Immature natural killer cell (primary cell): ENCODE results near the gene CIAPIN1. TPM values are rescaled to one million over a fixed set of nuclear protein-coding genes. Genes with fewer than 3 reads are reported as not detected.

Experiments used
- DNase-seq, 3 donors: peaks; one replicate each; pipeline ENCODE4 v3.0.0; 2022; ENCODE audit warnings: mixed read lengths in 1 of 3
- H3K27ac Mint-ChIP-seq, 6 donors: one replicate each; pipeline ENCODE4 v1.8.0; 2020; ENCODE audit warnings: mixed read lengths in 6 of 6, mild to moderate bottlenecking in 5 of 6, inconsistent platforms in 4 of 6, moderate library complexity in 3 of 6
- H3K27me3 Mint-ChIP-seq, 3 donors: one replicate each; pipeline ENCODE4 v1.8.0; 2020 to 2021; ENCODE audit warnings: low read depth in 3 of 3, mild to moderate bottlenecking in 3 of 3, mixed read lengths in 3 of 3, moderate library complexity in 3 of 3, inconsistent platforms in 1 of 3
- H3K36me3 Mint-ChIP-seq, 3 donors: one replicate each; pipeline ENCODE4 v1.8.0; 2020; ENCODE audit warnings: mixed read lengths in 3 of 3, inconsistent platforms in 2 of 3, mild to moderate bottlenecking in 2 of 3
- H3K4me1 Mint-ChIP-seq, 2 donors: one replicate each; pipeline ENCODE4 v1.8.0; 2020; ENCODE audit warnings: inconsistent platforms in 2 of 2, mild to moderate bottlenecking in 2 of 2, mixed read lengths in 2 of 2, moderate library complexity in 1 of 2
- H3K4me3 Mint-ChIP-seq, 5 donors: one replicate each; pipeline ENCODE4 v1.8.0; 2020; ENCODE audit warnings: mild to moderate bottlenecking in 5 of 5, mixed read lengths in 5 of 5, inconsistent platforms in 3 of 5, moderate library complexity in 3 of 5
- H3K9me3 Mint-ChIP-seq, 6 donors: one replicate each; pipeline ENCODE4 v1.8.0; 2020; ENCODE audit warnings: mild to moderate bottlenecking in 6 of 6, mixed read lengths in 6 of 6, inconsistent platforms in 4 of 6, moderate library complexity in 3 of 6
- polyA plus RNA-seq, 3 donors: library from polyadenylated mRNA; unstranded; fragments of 300-500 nt; fragmentation: Illumina TruSeq; gene quantifications; one replicate each; pipeline ENCODE4 v1.2.3, GENCODE V29; 2021

CIAPIN1 gene
- polyA plus RNA-seq, 3 donors from 2014 or later = 65.9 to 98.5 (median 68.3) TPM

- H3K4me3 Mint-ChIP-seq = no peak overlapping the region
- no peak overlapping the region for H3K27ac Mint-ChIP-seq
- peaks cover 0 to 4% (median 1%) of the 10 kb centered on the region in 3 donors for H3K27me3 Mint-ChIP-seq
- DNase-seq = no peak
- peaks cover 25 to 30% of the 10 kb centered on the region in 2 donors for H3K4me1 Mint-ChIP-seq
- no peaks in the 10 kb centered on the region for H3K36me3 Mint-ChIP-seq
- no peaks in the 10 kb centered on the region for H3K9me3 Mint-ChIP-seq
These were observed 33.6 kb upstream of the CIAPIN1 start for GRCh38 chr16:57480754-57481230.

DNA sequence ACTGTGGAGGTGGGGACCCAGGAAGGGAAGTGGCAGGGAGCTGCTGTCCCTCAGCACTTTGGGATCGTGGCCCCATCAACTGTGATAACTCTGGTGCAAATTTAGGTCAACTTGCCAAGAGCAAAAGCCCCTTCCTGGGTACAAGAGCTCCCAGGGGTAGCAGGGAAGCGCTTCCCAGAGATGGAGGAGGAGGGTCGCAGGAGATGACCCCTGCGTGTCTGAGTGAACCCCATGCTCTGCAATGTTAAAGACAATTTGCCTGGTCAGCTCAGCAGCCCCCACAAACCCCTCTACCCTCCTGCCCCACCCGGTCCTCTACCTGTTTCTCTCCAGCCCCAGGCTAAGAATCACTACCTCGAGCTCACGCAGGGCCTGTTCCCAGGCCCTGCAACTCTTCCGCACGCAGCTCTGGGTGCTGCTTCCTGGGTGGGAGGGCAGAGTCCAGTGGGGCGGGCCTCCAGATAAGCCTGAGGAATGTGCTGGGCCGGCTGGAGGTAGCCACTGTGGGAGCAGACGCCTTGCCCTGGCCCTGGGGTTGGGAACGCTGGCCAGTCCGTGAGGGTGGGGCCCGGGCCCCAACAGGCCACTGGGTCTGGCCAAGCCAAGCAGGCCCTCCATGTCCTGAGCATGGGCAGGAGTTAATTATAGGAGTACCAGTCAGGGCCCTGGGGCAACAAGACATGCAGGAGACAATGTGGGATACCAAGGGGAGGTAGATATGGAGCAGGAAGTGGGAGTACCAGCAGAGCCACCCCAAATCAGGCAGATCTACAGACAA, 33.0 kb upstream of the CIAPIN1 start:
- H3K9me3 Mint-ChIP-seq = no peaks in the 10 kb centered on the region
- no peak overlapping the region for H3K27ac Mint-ChIP-seq
- H3K27me3 Mint-ChIP-seq = peaks cover 0 to 4% (median 1%) of the 10 kb centered on the region in 3 donors
- no peak overlapping the region for H3K4me3 Mint-ChIP-seq
- H3K36me3 Mint-ChIP-seq = no peaks in the 10 kb centered on the region
- no peak for DNase-seq
- H3K4me1 Mint-ChIP-seq = peaks cover 21 to 24% of the 10 kb centered on the region in 2 donors

GRCh38 chr16:57479205-57479975, 32.2 kb upstream of the CIAPIN1 start:
- Mint-ChIP-seq H3K36me3 (no peaks in the 10 kb centered on the region), H3K9me3 (no peaks in the 10 kb centered on the region), H3K4me3 (peak overlapping the region; percentile 45 to 71 (median 56)), H3K27me3 (peaks cover 0 to 4% (median 1%) of the 10 kb centered on the region in 3 donors), H3K4me1 (peaks cover 22 to 24% of the 10 kb centered on the region in 2 donors), H3K27ac (peak overlapping the region in 2 of 6 donors; percentile 57 to 67)
- DNase-seq = no peak

DNA sequence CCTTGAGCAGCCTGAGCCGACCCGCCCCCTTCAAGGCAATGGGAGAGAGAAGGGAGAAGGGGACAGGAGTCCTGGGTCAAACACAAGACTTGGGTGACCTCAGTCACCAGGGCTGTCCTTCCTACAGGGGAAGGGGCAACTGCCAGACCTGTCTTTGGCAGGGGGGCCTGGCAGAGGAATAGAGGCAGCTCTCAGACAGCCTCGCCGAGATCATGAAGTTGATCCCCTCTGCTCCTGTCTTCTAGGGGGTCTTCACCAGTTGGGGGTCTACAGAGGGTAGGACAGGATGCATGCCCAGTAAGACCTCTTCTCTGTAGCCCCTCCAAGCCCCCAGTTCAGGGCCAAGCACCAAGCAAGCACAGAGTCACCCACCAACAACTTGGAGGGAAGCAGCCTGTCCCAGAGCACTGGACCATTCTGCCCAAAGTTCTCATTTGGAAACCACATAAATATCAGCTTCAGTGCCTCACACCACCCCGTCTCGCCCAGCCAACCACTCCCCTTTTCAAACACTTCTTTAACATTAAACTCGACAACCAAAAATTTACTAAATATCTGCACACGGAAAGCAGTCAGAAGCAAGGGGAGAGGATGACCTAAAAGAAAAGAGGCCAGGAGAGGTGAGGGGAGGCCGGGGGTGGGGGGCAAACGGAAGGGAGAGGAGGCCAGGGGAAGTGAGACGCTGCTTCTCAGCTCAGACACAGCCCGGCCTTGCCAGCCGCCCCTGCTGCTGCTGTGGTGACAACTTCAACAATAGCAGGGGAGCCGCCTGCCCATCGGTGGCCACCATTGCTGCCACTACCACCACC, 31.4 kb upstream of the CIAPIN1 start:
- H3K36me3 Mint-ChIP-seq = no peaks in the 10 kb centered on the region
- H3K4me1 Mint-ChIP-seq = peaks cover 20 to 24% of the 10 kb centered on the region in 2 donors
- H3K9me3 Mint-ChIP-seq = no peaks in the 10 kb centered on the region
- H3K27me3 Mint-ChIP-seq = peaks cover 0 to 4% (median 1%) of the 10 kb centered on the region in 3 donors
- peak overlapping the region; percentile 10 to 72 (median 47) for H3K4me3 Mint-ChIP-seq
- DNase-seq = no peak
- peak overlapping the region in 4 of 6 donors; percentile 6 to 32 (median 18) for H3K27ac Mint-ChIP-seq

GRCh38 chr16:57477531-57478202, 30.5 kb upstream of the CIAPIN1 start:
- peaks cover 0 to 4% (median 1%) of the 10 kb centered on the region in 3 donors for H3K27me3 Mint-ChIP-seq
- H3K27ac Mint-ChIP-seq = no peak overlapping the region
- no peak overlapping the region for H3K4me3 Mint-ChIP-seq
- no peaks in the 10 kb centered on the region for H3K9me3 Mint-ChIP-seq
- no peak for DNase-seq
- peaks cover 20 to 24% of the 10 kb centered on the region in 2 donors for H3K4me1 Mint-ChIP-seq
- H3K36me3 Mint-ChIP-seq = no peaks in the 10 kb centered on the region

DNA sequence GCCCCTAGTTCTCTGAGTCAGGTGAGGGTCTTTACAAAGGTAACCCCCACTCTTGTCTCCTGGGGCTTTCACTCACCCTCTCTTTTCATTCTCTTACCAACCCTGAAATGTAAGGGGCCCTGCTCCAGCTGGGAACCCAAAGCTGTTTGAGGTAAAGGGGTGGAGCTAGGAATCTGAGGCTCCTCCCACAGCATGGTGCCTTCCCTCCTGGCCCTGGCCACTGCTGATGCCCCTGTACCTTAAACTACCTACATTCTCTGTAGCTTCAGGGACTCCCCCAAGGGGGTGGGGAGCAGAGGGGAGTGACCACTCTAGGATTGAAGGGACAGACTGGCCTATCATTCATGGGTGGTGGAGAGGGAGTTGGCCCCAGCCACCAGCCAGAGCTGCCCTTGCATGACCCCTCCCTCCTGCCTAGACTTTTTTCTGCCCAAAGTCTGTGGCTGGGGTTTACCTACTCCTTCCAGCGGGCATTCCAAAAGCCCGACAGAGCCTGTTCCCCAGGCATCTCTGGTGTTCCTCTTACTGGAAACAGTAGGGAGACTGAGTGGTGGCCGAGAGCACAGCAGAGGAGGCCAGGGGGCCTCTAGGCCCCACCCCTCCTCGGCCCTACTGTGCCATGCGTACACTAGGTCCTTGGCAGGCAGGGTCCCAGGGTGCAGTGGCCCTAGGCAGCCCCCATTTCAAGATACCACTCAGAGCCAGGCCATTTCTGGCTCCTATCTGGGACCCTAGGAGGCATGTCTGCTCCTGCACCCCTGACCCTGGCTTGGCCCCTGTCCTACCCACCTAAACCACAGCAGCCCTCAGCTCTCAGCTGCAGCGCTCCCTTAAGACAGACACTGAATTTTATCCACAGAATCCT, 29.6 kb upstream of the CIAPIN1 start:
- peaks cover 0 to 2% (median 1%) of the 10 kb centered on the region in 3 donors for H3K27me3 Mint-ChIP-seq
- H3K36me3 Mint-ChIP-seq = peaks cover 0 to 4% (median 0%) of the 10 kb centered on the region in 3 donors
- DNase-seq = no peak
- no peak overlapping the region for H3K27ac Mint-ChIP-seq
- peaks cover 20 to 28% of the 10 kb centered on the region in 2 donors for H3K4me1 Mint-ChIP-seq
- no peak overlapping the region for H3K4me3 Mint-ChIP-seq
- no peaks in the 10 kb centered on the region for H3K9me3 Mint-ChIP-seq

GRCh38 chr16:57475711-57476339, 28.6 kb upstream of the CIAPIN1 start:
- Mint-ChIP-seq H3K27ac (no peak overlapping the region), H3K4me1 (peaks cover 20 to 28% of the 10 kb centered on the region in 2 donors), H3K4me3 (peak overlapping the region in 2 of 5 donors; percentile 2 to 7), H3K27me3 (peaks cover 0 to 2% (median 1%) of the 10 kb centered on the region in 3 donors), H3K9me3 (no peaks in the 10 kb centered on the region), H3K36me3 (peaks cover 0 to 9% (median 0%) of the 10 kb centered on the region in 3 donors)
- peak; percentile 59 to 71 (median 63) for DNase-seq

DNA sequence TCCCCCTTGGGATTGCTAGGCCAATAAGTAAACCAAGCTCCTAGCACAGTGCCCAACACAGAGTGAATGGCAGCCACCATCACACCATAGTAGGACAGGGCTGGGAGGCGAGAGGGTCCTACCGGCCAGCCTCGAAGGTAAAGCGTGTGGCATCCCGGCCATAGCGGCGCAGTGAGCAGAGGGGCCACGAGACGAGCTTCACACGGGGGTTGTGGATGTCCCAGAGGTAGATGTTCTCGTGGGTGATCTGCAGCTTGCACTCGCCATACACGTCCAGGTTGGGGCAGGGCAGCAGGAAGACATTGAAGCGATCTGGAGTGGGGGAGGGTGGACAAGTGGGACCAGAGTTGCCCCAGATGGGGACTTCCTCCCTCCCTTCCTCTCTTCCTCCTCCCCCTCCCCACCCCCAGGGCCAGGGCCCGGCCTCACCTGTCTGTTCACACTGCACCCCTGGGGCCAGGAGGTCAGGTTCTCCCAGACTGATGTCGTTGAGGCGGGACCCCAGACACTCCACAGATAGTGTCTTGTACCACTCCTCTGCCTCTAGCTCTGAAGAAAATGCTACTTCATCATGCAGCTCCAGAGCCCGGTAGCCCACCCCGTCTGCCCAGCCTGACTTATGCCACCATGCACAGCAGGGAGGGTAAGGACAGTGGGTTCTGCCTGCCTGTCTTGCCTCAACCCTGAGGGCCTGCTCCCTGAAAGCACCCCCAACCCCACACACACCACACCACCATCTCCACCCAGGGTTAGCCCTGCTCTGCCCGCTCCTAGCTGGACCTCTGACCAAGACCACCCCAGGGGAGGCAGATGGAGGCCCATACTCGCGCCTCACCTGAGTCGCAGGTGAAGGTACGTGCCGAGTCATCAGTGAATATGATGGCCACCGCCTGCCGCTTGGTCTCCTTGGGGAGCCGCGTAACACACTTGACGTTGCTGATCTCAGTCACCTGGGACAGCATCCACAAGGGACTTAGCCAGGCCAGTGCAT, 27.8 kb upstream of the CIAPIN1 start:
- Mint-ChIP-seq H3K9me3 (no peaks in the 10 kb centered on the region), H3K27me3 (peaks cover 0 to 2% (median 1%) of the 10 kb centered on the region in 3 donors), H3K4me1 (peaks cover 20 to 28% of the 10 kb centered on the region in 2 donors), H3K36me3 (peaks cover 0 to 11% (median 0%) of the 10 kb centered on the region in 3 donors), H3K4me3 (no peak overlapping the region), H3K27ac (peak overlapping the region in 1 of 6 donors; percentile 45)
- DNase-seq = no peak

DNA sequence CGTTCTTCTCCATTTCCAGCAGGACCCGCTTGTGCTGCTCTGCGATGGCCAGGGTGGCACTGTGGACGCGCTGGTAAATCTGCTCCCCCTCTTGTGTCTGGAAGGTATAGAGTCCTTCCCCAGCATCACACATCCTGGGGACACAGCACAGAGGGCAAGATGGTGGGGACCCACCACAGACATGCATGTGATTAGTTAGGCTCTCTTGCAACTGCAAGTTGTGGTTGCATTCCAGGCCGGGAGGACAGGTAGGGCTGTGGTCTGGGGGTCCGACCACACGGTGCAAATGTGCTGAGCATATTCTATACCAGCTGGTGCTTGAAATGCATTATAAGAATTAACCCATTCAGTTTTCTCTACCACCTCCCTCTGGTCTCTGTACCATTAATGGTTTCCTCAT, 26.7 kb upstream of the CIAPIN1 start:
- no peak for DNase-seq
- Mint-ChIP-seq H3K4me1 (peaks cover 15 to 19% of the 10 kb centered on the region in 2 donors), H3K27me3 (peaks cover 0 to 2% (median 1%) of the 10 kb centered on the region in 3 donors), H3K9me3 (no peaks in the 10 kb centered on the region), H3K36me3 (peaks cover 0 to 18% (median 0%) of the 10 kb centered on the region in 3 donors), H3K4me3 (no peak overlapping the region), H3K27ac (no peak overlapping the region)

GRCh38 chr16:57473176-57473840, 26.1 kb upstream of the CIAPIN1 start:
- peaks cover 0 to 2% (median 1%) of the 10 kb centered on the region in 3 donors for H3K27me3 Mint-ChIP-seq
- no peak for DNase-seq
- H3K27ac Mint-ChIP-seq = no peak overlapping the region

More at GRCh38 chr16:57473176-57473840, 26.1 kb upstream of the CIAPIN1 start:
- Mint-ChIP-seq H3K36me3 (peaks cover 0 to 24% (median 6%) of the 10 kb centered on the region in 3 donors), H3K9me3 (no peaks in the 10 kb centered on the region), H3K4me3 (no peak overlapping the region), H3K4me1 (peaks cover 10 to 16% of the 10 kb centered on the region in 2 donors)
